ENCODE results near the gene LCORL. TPM values are rescaled to one million over a fixed set of nuclear protein-coding genes. Genes with fewer than 3 reads are reported as not detected.

LCORL gene
- total RNA-seq, 1 experiment from 2014 or later = 15.5 TPM

- no peaks in the 10 kb centered on the region for H3K9me3 ChIP-seq (ENCODE audit: control insufficient read depth, low read depth, low read length)
- Mint-ChIP-seq H3K27me3 (ENCODE audit: low read depth) (peaks cover 4% of the 10 kb centered on the region), H3K4me3 (no peak overlapping the region), H3K27ac (no peak overlapping the region), H3K4me1 (peaks cover 0 to 2% of the 10 kb centered on the region in 2 experiments; a peak in 1 of 4 replicates), H3K36me3 (ENCODE audit: insufficient read depth in 1 of 3, low read depth in 3 of 3) (peaks cover 0 to 4% (median 0%) of the 10 kb centered on the region in 3 experiments; a peak in 3 of 7 replicates), H3K9me3 (peaks cover 3 to 4% of the 10 kb centered on the region in 2 experiments; a peak in 4 of 5 replicates)
- no peak overlapping the region for H2BK5ac ChIP-seq (ENCODE audit: insufficient read length, low read length)
- TF ChIP-seq CTCF (conservative IDR thresholded peaks at IDR 0.05) = no peak
- no peak overlapping the region for H3T11ph ChIP-seq (ENCODE audit: low read length)
- no peak overlapping the region for H2AFZ ChIP-seq (ENCODE audit: low read length)
- DNase-seq = no peak
- no peak overlapping the region for H2BK20ac ChIP-seq (ENCODE audit: low read depth, low read length, poor library complexity, severe bottlenecking)
- no peak overlapping the region for H3K14ac ChIP-seq (ENCODE audit: insufficient read depth, low read length)
- no peak overlapping the region for H3K9ac ChIP-seq (ENCODE audit: extremely low read depth, insufficient read length, low read length)
- H3K23me2 ChIP-seq (ENCODE audit: insufficient read length, low read depth, low read length, poor library complexity, severe bottlenecking) = no peaks in the 10 kb centered on the region
- no peak overlapping the region for H3K27ac ChIP-seq (ENCODE audit: insufficient read length, low read depth, low read length)
- H3K27me3 ChIP-seq (ENCODE audit: insufficient read depth, low read length) = no peaks in the 10 kb centered on the region
- H4K5ac ChIP-seq (ENCODE audit: insufficient read length, low read depth, low read length) = no peak overlapping the region
- no peak overlapping the region for H3K18ac ChIP-seq (ENCODE audit: insufficient read length, low read depth, low read length)
- no peak overlapping the region for H4K91ac ChIP-seq (ENCODE audit: insufficient read length, low read depth, low read length)
- WGBS (ENCODE audit: extremely low coverage, insufficient read length, low lambda C conversion rate) = no CpG with 5 or more reads among the region's 2 CpGs
- H3K79me1 ChIP-seq (ENCODE audit: insufficient read depth, low read depth, low read length, poor library complexity, severe bottlenecking) = no peaks in the 10 kb centered on the region
- H3K4me2 ChIP-seq (ENCODE audit: insufficient read depth, insufficient read length, low read length) = no peak overlapping the region
- H2BK15ac ChIP-seq (ENCODE audit: low read depth, low read length) = no peak overlapping the region
- no peak overlapping the region for H2BK120ac ChIP-seq (ENCODE audit: low read depth, low read length, poor library complexity, severe bottlenecking)
- H3K4ac ChIP-seq (ENCODE audit: low read depth, low read length) = no peak overlapping the region
- H3K56ac ChIP-seq (ENCODE audit: insufficient read length, low read depth, low read length) = no peak overlapping the region
- H3K4me1 ChIP-seq (ENCODE audit: insufficient read depth, low read length) = no peaks in the 10 kb centered on the region
- no peak overlapping the region for H3K23ac ChIP-seq (ENCODE audit: insufficient read length, low read depth, low read length)
- H4K20me1 ChIP-seq (ENCODE audit: control insufficient read depth, insufficient read depth, insufficient read length) = no peaks in the 10 kb centered on the region
- no peaks in the 10 kb centered on the region for H3K79me2 ChIP-seq (ENCODE audit: insufficient read depth, low read length)
- H2BK12ac ChIP-seq (ENCODE audit: insufficient read length, low read depth, low read length) = no peak overlapping the region
- no peak overlapping the region for H2AK5ac ChIP-seq (ENCODE audit: insufficient read length, low read length)
- no peak overlapping the region for H4K8ac ChIP-seq (replicated peaks; ENCODE audit: insufficient read length, low read depth, low read length)
Observed at GRCh38 chr4:18057821-18058533, 36.4 kb upstream of the LCORL start.

Measured in H9 (cell line).